ENCODE data around the gene BIN2. TPM values are rescaled to one million over a fixed set of nuclear protein-coding genes. Genes with fewer than 3 reads are reported as not detected.

BIN2 gene
- total and polyA plus RNA-seq, 9 of the 15 experiments (the other 6 are each of a cell fraction or from before 2014, with no cell fraction given), result 0.04 to 0.39 (median 0.25) TPM; not detected in 1

DNA sequence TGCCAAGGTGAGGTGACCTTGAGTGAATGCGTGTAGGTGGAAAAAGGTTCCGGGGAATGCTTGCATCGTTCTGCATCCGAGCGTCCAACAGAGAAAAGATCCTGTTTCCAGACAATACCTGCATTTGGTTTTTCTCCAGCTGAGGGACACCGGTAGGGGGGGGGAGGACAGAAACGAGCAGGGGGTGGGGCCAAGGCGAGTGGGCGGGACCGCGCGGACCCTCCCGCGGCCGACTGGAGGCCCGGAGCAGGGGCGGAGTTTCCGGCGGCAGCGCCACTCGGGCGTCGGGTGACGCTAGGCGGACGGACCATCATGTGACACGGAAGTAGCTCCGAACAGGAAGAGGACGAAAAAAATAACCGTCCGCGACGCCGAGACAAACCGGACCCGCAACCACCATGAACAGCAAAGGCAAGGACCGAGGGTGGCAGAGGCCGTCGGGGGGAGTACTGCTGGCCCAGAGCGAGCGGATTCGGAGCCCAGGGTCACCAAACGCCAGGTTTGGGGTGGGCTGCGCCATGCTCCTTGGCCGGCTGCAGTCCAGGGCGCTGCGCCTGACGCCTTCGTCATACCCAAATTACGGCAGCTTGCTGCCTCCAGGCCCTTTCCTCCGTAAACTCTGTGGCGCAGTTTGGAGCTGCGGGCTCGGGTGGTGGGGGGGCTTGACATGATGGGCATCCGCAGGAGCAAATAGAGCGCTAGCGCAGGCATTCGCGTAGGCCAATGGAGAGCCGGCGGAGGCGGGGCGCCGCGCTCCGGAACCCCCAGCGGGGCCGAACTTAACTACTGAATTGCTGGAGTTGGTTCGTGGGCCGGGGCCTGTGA is 85.3 kb downstream of the BIN2 start, which contains the start of gene DAZAP2 (continued):
- TF ChIP-seq, protein P1, sequence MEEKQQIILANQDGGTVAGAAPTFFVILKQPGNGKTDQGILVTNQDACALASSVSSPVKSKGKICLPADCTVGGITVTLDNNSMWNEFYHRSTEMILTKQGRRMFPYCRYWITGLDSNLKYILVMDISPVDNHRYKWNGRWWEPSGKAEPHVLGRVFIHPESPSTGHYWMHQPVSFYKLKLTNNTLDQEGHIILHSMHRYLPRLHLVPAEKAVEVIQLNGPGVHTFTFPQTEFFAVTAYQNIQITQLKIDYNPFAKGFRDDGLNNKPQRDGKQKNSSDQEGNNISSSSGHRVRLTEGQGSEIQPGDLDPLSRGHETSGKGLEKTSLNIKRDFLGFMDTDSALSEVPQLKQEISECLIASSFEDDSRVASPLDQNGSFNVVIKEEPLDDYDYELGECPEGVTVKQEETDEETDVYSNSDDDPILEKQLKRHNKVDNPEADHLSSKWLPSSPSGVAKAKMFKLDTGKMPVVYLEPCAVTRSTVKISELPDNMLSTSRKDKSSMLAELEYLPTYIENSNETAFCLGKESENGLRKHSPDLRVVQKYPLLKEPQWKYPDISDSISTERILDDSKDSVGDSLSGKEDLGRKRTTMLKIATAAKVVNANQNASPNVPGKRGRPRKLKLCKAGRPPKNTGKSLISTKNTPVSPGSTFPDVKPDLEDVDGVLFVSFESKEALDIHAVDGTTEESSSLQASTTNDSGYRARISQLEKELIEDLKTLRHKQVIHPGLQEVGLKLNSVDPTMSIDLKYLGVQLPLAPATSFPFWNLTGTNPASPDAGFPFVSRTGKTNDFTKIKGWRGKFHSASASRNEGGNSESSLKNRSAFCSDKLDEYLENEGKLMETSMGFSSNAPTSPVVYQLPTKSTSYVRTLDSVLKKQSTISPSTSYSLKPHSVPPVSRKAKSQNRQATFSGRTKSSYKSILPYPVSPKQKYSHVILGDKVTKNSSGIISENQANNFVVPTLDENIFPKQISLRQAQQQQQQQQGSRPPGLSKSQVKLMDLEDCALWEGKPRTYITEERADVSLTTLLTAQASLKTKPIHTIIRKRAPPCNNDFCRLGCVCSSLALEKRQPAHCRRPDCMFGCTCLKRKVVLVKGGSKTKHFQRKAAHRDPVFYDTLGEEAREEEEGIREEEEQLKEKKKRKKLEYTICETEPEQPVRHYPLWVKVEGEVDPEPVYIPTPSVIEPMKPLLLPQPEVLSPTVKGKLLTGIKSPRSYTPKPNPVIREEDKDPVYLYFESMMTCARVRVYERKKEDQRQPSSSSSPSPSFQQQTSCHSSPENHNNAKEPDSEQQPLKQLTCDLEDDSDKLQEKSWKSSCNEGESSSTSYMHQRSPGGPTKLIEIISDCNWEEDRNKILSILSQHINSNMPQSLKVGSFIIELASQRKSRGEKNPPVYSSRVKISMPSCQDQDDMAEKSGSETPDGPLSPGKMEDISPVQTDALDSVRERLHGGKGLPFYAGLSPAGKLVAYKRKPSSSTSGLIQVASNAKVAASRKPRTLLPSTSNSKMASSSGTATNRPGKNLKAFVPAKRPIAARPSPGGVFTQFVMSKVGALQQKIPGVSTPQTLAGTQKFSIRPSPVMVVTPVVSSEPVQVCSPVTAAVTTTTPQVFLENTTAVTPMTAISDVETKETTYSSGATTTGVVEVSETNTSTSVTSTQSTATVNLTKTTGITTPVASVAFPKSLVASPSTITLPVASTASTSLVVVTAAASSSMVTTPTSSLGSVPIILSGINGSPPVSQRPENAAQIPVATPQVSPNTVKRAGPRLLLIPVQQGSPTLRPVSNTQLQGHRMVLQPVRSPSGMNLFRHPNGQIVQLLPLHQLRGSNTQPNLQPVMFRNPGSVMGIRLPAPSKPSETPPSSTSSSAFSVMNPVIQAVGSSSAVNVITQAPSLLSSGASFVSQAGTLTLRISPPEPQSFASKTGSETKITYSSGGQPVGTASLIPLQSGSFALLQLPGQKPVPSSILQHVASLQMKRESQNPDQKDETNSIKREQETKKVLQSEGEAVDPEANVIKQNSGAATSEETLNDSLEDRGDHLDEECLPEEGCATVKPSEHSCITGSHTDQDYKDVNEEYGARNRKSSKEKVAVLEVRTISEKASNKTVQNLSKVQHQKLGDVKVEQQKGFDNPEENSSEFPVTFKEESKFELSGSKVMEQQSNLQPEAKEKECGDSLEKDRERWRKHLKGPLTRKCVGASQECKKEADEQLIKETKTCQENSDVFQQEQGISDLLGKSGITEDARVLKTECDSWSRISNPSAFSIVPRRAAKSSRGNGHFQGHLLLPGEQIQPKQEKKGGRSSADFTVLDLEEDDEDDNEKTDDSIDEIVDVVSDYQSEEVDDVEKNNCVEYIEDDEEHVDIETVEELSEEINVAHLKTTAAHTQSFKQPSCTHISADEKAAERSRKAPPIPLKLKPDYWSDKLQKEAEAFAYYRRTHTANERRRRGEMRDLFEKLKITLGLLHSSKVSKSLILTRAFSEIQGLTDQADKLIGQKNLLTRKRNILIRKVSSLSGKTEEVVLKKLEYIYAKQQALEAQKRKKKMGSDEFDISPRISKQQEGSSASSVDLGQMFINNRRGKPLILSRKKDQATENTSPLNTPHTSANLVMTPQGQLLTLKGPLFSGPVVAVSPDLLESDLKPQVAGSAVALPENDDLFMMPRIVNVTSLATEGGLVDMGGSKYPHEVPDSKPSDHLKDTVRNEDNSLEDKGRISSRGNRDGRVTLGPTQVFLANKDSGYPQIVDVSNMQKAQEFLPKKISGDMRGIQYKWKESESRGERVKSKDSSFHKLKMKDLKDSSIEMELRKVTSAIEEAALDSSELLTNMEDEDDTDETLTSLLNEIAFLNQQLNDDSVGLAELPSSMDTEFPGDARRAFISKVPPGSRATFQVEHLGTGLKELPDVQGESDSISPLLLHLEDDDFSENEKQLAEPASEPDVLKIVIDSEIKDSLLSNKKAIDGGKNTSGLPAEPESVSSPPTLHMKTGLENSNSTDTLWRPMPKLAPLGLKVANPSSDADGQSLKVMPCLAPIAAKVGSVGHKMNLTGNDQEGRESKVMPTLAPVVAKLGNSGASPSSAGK (IDR thresholded peaks at IDR 0.05), result no peak
- TF ChIP-seq HMG20B (CRISPR knock-in tag; IDR thresholded peaks at IDR 0.05) (no peak), MYBL2 (IDR thresholded peaks at IDR 0.05; ENCODE audit: low read depth) (no peak; the same call in 1 of the 2 replicates), MYBL2 (CRISPR knock-in tag; IDR thresholded peaks at IDR 0.05; ENCODE audit: borderline replicate concordance) (no peak), NFE2 (IDR thresholded peaks at IDR 0.05; ENCODE audit: low read depth) (no peak), CXXC5 (CRISPR knock-in tag; IDR thresholded peaks at IDR 0.05) (peak; percentile 95), ZBTB49 (CRISPR knock-in tag; IDR thresholded peaks at IDR 0.05; ENCODE audit: borderline replicate concordance) (no peak), GTF3C2 (IDR thresholded peaks at IDR 0.05; ENCODE audit: borderline replicate concordance, extremely low read depth, insufficient read length) (no peak)

Measured in K562 (cell line).